HT1080 (cell line): ENCODE data around the gene PKD1L1. TPM values are rescaled to one million over a fixed set of nuclear protein-coding genes. Genes with fewer than 3 reads are reported as not detected.
"Not testable (repeated sequence)": the region's sequence is repeated elsewhere in the genome, so short reads cannot be mapped to it uniquely, and the experiment has no call there.

Source experiments
- DNase-seq: peaks from one replicate; pipeline ENCODE4 v3.0.0-alpha.2; 2015; ENCODE audit warnings: low read depth
- total RNA-seq: library from RNA; depleted of rRNA; stranded (reverse); fragments of >200 nt; shearing (Covaris generic); gene quantifications from 2 replicates; pipeline ENCODE4 v1.2.3, GENCODE V29; 2014

The PKD1L1 gene
- total RNA-seq, 1 experiment from 2014 or later = 0.55 TPM

DNA sequence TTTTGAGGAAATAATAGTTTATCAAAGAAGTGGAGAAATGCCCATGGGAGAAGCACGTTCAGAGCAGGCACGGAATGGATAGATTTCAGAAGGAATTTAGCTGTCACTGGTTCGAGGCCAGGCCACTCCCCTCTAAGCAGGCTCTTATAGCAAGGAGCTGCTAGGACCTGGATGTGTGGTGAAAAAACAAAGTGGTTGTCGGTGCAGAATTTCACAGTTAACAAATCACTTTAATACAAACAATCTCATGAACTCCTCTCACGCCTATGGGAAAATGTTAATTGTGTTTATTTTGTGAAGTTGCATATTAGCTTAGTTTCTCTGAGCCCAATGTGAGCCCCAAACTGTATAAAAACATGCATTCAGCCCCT lies 176.3 kb downstream of the PKD1L1 start:
- DNase-seq = no peak

DNA sequence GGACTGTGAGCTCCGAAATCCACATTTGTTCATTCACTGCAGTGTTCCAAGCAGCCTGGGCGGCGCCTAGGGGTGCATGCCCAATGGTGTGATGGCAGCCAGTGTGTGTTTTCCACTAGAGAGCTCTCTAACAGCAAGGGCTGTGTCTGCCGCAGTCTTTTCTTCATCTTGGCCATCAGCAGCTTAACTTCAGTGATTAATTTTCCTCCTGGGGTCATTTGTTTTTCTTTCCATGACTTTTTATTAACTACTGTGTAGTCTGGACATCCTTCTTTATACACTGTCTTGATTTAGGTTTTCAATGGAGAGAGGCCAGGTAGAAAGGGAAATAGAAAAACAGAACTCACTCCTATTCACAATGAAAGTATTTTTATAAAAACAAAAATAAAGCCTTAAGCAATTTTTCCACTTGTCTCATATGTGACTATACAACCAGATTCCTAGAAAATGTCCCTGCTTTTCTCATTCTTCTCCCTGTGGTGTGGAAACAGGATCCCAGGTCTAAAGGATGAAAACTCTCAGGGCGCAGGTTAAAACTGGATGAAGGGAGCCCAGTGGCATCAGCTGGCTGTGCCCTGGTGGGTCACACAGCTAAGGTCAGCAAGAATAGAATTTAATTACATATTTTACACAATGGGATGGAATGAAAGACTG lies 176.8 kb downstream of the PKD1L1 start:
- DNase-seq = peak; percentile 8

DNA sequence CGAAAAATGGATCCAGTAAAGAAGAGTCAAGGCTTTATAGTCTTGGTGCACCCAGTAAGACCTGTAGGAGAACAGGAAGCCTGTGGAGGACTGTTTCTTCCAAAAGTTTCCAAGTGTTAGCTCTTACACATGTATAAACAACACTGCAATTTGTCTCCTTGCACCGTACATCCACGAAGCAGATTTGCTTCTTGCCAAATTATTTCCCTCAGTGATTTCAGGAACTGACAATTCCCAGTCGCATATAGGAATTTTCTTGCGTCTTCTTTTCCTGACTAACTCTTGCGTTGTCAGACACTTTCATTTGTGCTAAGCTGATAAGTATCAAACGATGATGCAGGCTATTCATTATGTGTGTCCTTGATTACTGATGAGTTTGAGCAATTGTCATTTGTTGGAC lies 182.1 kb downstream of the PKD1L1 start:
- DNase-seq = no peak

DNA sequence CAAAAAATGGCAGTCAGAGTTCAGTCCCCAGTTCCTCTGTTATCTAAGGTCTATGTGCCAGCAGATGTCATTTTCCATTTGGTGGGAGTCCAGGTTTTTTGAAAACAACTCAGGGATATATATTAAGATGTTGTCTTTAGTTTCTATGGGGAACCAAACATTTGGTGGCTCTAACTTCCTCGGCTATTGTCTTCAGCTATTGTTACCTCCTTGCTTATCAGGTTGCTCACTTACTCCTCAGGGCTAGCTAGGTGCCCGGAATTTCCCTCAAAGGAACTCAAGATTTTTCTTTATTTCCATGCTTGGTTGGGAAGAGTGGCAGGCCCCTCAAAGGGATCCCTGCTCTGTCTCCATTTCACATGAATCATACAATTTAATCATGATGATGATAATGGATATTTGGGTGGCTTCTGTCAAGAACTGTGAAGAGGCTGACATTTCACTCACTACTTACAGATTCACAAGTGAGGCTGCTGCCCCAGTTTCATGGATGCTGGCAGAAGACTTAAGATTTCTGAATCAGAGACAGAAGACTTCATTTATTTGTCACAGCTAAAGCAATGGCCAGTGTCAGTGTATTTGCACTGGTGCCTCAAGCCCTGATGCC lies 182.8 kb downstream of the PKD1L1 start:
- DNase-seq = no peak

DNA sequence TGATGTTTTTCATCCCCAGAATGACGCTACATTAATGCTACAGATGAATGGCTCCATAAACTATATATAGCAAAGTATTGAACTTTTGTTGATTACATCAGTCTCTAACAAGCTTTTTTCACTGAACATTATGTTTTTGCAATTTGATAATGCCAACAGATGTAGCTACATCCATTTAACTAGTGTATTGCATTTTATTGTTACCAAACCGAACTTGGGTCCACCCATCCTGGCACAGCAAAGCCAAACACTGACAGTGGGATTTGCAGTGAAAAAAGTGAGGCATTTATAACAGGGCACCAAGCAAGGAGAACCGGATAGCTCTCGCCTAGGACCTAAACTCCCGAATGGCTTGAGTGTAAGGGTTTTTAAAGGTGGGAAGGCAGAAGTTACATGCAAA lies 183.5 kb downstream of the PKD1L1 start:
- DNase-seq = no peak

DNA sequence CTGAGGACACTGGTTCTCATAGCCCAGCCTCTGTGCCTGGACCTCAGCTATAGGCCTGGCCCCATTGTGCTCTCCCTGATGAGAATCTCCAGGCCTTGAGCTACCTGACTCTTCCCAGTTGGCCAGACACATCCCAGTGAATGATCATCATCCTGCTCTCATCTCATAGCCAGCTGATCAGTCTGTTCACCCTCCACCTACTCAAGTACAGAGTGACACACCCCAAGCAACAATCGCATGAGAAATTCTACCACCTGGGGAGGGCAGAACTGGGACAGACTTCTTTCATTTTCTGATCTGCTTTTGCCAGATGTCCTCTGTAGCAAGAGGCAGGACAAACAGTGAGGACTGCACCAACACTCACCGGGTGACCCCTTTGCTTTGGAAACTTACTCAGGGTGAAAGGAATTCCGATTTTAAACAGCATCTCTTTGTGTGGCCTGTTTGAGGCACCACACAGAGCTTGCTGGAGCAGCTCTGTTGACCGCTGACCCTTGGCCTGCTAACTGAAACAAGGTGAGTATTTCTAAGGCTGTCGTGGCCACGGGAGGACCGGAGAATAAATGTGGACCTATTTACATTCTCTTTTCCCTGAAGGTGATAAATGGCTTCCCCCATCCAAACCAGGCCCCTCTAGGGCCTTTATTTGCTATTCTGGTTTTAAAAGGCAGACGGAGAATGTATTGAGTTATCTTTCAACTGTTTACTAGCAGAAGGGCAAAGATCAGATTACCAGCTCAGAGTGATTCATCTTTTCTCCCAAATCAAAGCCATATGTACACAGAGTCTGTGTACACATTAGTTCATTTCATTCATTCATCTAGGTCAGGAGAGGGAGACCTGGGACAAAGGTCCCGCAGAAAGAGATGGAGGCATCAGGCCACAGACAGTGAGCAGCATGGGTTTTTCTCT lies 184.9 kb downstream of the PKD1L1 start:
- DNase-seq = peak; percentile 67

DNA sequence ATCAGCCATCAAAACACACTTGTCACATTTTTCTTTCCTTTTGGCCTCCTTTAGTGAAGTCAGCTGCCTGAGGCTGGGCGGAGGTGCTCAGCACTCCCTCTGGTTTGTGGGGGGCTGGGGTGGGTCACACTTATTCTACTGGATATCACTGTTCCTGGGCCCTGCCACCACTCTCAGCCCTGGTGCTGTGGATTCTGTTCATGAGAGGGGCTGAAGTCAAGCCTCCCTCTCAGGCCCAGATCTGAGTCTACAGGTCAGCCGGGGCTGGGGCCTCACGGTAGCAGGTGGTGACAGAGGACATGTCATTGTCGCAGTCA lies 185.6 kb downstream of the PKD1L1 start:
- no peak for DNase-seq

DNA sequence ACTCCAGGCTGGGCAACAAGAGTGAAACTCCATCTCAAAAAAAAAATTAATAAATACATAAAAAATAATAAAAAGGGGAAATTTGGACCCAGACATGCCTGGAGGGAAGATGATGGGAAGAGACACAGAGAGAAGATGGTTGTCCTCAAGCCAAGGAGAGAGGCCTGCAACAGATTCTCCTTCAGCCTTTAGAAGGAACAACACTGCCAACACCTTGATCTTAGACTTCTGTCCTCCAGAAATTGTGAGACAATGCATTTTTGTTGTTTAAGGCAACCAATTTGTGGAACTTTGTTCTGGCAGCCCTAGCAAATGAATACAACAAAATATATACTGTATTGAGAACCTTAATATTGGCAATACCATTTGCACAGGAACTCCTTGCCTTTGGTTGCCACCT lies 186.1 kb downstream of the PKD1L1 start:
- no peak for DNase-seq

DNA sequence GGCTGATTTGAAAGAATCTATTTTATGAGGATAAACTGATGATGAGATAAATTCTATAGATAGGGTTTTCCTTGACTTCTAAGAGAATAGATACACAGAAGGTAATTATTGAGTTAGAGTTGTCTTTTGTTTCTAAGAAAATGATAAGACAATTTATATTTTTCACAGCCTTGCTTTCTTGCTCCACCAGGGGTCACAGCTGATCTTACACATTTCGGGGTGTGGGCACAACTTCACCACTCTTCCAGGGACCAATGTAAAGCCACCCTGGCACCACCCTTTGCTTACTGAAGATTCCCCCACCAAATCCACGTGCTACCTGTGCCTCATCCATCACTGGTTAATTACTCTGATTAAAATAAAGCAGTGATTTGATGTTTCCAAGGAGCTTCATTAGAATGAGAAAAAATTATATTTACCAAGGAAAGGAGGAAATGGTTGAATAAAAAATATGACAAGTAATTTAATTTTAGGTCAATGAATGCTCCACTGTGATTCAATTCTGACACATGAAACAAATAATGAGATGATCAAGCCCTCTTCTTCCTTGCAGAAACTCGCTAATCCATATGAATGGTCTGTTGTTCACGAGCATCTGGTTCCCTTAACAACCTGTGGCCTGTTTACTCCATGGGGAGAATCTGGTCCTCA lies 189.1 kb downstream of the PKD1L1 start:
- no peak for DNase-seq

DNA sequence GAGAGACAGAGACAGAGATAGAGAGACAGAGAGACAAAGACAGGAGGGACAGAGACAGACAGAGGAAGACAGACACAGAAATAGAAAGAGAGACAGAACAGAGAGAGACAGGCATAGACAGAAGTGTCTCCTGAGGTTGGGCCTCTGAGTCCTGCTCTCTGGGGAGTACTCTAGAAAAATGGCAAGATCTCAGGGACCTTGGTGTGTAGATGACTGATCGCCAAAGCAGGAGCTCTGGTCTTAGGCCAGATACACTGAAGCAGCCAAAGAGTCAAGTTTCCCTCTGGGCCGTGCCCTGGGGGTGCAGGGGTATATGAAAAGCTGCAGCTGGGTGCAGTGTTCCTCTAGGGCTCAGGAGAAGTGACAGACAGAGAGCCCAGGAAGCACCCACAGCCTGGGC lies 189.7 kb downstream of the PKD1L1 start:
- no peak for DNase-seq

DNA sequence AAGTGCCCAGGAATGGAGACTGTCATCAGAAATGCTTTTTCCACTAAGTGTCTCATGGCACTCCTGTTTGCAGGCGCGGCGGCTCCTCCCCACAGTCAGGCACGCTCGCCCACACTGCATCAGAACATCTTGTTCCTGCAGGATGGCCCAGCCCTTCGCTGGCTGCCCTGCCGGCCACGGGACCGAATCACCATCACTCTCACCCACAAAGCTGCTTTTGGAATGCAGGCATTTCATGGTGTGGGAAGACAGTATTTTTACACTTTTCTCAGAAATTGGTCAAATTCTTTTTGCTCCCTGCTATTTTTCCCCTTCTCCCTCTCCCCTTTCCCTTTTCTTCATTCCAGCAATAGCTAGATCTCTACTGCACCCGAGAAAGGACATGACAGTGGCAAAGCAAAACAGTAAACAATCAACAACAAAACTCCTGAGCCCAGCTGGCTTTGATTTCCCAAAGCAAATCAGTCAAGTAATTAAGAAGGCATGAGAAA lies 190.3 kb downstream of the PKD1L1 start:
- no peak for DNase-seq

DNA sequence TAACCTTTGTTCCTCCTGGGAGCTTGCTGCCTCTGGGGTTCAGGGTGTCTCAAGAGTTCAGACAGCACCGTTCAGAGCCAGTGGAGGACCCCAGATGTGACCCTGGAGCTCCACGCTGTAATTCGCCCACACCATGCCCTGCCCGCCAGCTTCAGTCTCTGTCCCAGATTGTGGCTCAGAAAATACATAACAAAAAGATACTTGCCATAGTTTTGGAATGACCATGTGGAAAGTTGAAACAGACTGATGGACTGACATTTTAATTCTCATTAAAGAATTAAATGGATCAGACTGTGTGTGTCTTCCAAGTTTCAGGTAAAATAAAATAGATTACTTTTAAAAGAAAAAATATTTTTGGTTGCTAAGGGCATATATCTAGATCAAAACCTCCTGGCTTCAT lies 191.6 kb downstream of the PKD1L1 start:
- no peak for DNase-seq

DNA sequence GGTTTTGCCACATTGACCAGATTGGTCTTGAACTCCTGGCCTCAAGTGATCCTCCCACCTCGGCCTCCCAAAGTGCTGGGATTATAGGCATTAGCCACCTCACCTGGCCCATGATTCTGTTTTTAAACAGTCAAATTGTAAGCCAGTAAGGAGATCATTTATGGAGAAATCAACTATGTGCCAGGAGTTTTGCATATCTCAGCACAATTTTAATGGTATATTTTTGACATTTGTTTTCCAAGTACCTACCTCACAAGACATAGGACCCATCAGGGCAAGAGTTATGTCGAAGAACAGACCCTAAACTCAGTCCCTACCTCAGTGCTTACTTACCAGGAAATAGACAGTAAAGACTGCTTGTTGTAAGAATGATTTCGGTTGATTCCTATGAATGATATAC lies 193.0 kb downstream of the PKD1L1 start:
- no peak for DNase-seq

DNA sequence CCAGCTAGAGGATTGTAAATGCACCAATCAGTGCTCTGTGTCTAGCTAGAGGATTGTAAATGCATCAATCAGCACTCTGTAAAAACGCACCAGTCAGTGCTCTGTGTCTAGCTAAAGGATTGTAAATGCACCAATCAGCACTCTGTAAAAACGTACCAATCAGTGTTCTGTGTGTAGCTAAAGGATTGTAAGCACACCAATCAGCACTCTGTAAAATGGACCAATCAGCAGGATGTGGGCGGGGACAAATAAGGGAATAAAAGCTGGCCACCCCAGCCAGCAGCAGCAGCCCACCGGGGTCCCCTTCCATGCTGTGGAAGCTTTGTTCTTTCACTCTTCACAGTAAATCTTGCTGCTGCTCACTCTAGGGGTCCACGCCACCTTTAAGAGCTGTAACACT lies 196.5 kb downstream of the PKD1L1 start:
- not testable (repeated sequence) for DNase-seq

DNA sequence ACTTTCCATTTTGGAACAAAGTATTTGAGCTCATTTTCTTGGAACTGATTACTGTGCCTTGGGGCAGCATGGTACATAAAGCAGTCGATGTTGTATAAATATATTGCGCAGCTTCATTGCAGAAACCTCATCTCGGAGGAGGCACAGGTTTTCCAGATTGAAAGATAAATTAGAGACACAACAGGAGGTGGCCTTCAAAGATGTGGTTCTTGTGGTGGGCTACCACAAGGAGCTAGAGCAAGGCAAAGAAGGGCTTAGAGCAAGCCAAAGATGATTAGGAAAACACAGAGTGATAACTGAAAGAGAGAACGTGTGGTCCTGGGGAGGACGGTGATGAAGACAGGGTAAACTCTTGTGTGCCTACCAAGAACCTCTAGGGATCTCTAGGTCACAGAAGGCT lies 197.2 kb downstream of the PKD1L1 start:
- no peak for DNase-seq

DNA sequence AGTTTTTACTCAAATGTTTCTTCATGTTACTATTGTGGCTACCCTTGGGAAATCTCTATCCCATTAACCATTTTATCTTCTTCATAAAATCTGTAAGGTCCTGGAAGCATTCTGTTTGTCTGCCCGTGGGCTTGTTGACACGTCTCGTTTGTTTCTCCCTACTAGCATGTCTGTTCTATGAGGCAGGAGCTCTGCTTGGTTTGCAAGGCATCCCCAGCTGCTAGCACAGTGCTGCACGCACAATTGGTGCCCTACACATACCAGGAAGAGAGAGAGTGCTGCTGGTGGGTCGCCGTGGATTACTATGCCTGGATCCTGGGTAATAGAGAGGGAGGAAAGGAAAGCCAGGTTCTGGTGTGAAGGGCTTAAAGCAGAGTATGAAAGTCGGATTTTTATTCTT lies 200.2 kb downstream of the PKD1L1 start:
- DNase-seq = no peak

DNA sequence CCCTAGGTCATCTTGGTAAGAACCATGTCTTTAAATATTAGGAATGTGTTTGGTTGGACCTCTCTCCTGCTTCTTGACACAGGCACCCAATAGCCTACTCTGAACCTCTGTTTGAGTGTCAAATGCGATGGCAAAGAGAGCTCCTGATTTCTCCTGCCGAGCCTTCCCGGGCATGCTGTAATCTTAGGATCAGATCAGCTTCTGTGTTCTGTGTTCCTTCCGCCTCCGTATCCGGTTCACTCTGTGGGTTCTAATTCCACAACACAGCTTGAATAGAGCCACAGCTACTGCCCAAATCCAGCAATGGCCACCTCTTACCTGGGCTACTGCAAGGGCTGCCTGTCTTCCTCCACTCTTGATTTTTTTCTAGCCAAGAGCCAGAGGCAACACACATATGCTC lies 201.1 kb downstream of the PKD1L1 start:
- DNase-seq = no peak

DNA sequence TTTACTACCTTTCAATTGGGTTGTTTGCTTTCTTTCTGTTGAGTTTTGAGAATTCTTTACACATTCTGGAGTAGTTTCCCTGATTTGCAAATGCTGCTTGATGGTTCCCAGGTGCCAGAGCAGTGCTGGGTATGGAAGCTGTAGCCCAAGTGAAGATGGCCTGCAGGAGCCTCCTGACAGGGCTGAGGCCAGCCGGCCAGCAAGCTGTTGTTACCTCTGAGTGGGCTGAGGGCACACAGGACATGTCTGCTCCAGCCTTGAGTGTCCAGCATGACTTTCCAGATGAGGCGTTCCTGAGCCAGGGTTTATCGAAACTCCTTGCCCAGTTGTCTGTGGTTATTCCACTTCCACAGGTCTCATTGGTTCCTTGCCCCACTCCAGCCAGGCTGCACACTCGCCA lies 201.8 kb downstream of the PKD1L1 start:
- no peak for DNase-seq

DNA sequence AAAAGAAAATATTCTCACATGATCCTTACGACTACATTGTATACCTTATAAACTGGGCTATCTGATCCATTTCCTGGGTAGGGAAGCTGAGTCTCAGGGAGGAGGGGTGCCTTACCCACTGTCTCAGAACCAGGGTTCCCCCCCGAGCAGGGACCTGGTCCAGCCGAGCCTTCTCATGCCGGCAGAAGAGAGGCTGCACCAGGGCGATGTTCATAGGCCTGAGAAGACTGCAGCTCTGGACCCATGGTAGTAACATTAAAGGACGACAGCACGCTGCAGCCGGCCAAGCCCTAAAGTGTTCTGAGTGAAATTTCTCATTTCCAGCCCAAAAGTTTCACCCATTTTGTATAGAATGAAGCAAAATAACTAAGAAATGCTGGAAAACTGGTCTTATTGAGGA lies 203.4 kb downstream of the PKD1L1 start:
- no peak for DNase-seq

DNA sequence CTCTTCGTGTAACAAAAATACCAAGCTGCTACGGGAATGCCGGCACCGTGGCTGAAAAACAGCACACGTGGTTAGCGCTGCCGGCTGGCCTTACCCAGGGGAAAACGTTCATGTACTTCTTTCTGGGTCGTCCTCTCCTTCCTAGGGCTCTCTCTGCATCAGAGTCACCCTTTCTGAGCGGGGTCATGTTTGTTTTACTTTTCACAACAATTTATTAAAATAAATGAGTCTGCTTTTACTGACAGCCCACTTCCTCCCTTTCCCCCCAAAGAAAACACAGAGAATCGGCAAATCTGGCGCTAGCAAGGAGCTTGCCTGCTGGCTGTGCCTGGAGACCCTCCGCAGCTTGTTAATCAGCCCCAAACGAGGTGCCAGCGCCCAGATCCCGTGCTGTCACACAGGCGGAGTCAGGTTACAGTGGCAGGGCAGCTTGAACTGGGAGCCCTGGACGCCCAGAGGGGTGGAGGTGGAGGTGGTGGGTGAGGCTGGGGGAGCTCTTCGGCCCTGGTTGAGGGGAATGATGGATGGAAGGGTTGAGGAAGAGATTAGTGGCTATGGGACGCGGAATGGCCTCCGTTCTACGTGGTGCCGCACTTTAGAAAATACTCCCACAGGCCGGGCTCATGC lies 204.2 kb downstream of the PKD1L1 start:
- no peak for DNase-seq

DNA sequence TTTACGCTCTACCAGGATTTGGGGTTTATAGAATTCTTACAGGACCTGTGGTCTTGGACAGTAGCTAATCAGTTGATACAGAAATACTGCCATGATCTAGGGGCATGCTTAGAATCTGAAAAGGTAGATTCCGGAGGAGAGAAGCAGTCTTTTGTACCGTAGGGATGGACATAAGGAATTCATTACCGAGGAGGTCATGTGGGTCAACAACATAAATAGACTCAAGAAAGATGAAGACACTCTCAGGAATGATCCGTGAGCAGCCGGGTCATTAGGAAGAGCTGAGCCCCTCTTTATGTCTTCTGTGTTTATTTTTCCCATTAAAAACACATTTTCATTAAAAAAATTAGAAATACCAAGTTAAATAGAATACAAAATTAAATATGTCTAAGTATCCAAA lies 206.3 kb downstream of the PKD1L1 start:
- no peak for DNase-seq

DNA sequence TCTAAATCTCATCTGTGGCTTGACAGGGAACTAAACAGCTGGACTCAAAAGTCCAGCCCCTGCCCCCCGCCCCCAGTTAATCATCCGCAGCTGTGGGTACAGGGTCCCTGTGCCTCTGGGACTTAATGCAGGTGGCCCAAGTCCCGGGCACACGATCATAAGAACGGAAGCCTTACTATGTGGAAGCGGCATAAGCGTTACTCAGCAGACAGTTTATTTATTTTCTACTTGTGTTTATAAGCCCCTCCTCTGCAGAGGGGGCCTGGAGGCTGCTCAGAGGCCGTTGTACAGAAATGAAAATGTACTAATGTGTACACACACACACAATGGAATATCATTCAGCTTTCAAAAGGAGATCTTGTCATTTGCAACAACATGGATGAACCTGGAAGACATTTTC lies 208.4 kb downstream of the PKD1L1 start:
- DNase-seq = no peak
